ENCODE results near the gene WDFY1. TPM values are rescaled to one million over a fixed set of nuclear protein-coding genes. Genes with fewer than 3 reads are reported as not detected.

Gene WDFY1, protein sequence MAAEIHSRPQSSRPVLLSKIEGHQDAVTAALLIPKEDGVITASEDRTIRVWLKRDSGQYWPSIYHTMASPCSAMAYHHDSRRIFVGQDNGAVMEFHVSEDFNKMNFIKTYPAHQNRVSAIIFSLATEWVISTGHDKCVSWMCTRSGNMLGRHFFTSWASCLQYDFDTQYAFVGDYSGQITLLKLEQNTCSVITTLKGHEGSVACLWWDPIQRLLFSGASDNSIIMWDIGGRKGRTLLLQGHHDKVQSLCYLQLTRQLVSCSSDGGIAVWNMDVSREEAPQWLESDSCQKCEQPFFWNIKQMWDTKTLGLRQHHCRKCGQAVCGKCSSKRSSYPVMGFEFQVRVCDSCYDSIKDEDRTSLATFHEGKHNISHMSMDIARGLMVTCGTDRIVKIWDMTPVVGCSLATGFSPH
- 10 to 100 TPM; 35.2 to 50.4 (median 44.7) TPM for total RNA-seq (2021; fragmentation: NEBNext Ultra II Directional; extraction: Animal tissue kit (Norgen Biotek cat#: 25700))
- long read RNA-seq, full-length matches to known transcripts = 57 of 75 reads
- long read RNA-seq, partial matches to known transcripts = 3 of 75 reads
- long read RNA-seq, other reads (novel, unspliced or antisense) = 15 of 75 reads

DNA sequence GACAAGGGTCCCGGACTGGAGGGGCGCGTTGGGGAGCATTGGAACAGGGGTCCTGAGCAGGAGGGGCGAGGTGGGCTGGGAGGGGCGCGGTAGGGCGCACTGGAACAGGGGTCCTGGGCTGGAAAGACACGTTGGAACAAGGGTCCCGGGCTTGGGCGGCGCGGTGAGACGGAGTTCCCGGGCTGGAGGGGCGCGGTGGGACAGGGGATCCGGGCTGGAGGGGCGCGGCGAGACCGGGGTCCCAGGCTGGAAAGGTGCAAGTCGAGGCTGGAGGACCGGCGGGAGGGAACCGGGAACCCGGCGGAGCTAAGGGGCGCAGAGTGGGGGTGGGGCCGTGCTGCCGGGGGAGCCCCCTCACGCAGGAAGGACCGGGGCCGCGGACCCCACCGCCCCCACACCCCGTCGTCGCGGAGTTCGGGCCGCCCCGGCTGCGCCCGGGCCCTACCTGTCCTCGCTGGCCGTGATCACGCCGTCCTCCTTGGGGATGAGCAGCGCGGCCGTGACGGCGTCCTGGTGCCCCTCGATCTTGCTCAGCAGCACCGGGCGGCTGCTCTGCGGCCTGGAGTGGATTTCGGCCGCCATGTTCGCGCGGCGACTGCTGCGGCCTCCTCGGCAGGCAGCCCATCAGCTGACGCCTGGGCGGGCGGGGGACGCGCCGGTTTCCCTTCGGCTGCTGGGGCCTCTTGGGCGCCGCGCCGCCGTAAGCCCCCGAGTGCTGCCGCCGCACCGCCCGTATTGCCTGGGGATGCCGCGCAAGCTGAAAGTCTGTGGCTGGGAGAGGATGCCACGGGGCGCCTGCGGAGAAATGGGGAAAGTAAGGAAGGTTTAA, at the start of gene WDFY1:
WDFY1 (minus strand) TSS at position 633 of the 829 bp plus-strand sequence; CDS start at position 582, 51 bp downstream.
- peaks cover 1% of the 10 kb centered on the region; the same call in 1 of the 2 replicates for H3K27me3 Mint-ChIP-seq (ENCODE audit: insufficient read depth)
- peaks cover 44% of the 10 kb centered on the region for H3K4me1 Mint-ChIP-seq (ENCODE audit: low read depth)
- peaks cover 15% of the 10 kb centered on the region for H3K36me3 Mint-ChIP-seq (ENCODE audit: low read depth)
- H3K9me3 Mint-ChIP-seq = peaks cover 4% of the 10 kb centered on the region
- H3K27ac Mint-ChIP-seq = peak within 1 kb of the TSS; percentile 90
- TF ChIP-seq, protein P1, sequence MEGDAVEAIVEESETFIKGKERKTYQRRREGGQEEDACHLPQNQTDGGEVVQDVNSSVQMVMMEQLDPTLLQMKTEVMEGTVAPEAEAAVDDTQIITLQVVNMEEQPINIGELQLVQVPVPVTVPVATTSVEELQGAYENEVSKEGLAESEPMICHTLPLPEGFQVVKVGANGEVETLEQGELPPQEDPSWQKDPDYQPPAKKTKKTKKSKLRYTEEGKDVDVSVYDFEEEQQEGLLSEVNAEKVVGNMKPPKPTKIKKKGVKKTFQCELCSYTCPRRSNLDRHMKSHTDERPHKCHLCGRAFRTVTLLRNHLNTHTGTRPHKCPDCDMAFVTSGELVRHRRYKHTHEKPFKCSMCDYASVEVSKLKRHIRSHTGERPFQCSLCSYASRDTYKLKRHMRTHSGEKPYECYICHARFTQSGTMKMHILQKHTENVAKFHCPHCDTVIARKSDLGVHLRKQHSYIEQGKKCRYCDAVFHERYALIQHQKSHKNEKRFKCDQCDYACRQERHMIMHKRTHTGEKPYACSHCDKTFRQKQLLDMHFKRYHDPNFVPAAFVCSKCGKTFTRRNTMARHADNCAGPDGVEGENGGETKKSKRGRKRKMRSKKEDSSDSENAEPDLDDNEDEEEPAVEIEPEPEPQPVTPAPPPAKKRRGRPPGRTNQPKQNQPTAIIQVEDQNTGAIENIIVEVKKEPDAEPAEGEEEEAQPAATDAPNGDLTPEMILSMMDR (IDR thresholded peaks at IDR 0.05) = no peak
- H3K4me3 Mint-ChIP-seq = peak within 1 kb of the TSS; percentile 96
- peak; percentile 83 for DNase-seq

DNA sequence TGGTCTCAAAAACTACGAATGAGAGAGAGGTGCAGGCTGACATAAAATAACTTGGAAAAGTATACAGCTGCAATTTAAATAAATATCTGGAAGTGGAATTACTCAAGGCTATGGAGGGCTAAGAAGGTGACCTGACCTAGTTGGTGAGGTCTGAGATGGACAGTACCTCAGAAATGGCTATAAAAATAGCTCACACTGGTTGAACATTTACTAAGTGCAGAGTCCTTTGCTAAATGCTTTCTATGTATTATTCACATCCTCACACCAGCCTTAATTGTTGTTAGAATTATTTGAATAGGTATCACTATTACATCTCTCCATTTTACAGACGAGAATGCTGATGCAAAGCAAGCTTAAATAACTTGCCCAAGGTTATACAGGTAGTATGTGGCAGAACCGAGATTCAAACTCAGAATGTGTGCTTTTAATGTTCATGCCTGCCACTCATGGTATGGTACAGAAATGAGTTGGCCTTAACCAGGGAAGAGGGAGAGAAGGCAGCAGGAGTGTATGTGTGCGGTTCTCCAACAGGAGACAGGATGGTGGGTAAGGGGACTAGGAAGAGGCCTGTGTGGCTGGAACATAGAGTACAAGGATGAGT, 49.5 kb upstream of the WDFY1 start:
- Mint-ChIP-seq H3K27ac (no peak overlapping the region), H3K27me3 (ENCODE audit: insufficient read depth) (peaks cover 2% of the 10 kb centered on the region; the same call in 1 of the 2 replicates), H3K9me3 (no peaks in the 10 kb centered on the region), H3K4me3 (no peak overlapping the region), H3K4me1 (ENCODE audit: low read depth) (peaks cover 39% of the 10 kb centered on the region), H3K36me3 (ENCODE audit: low read depth) (peaks cover 30% of the 10 kb centered on the region)
- TF ChIP-seq, protein P1 (IDR thresholded peaks at IDR 0.05) = no peak
- no peak for DNase-seq

DNA sequence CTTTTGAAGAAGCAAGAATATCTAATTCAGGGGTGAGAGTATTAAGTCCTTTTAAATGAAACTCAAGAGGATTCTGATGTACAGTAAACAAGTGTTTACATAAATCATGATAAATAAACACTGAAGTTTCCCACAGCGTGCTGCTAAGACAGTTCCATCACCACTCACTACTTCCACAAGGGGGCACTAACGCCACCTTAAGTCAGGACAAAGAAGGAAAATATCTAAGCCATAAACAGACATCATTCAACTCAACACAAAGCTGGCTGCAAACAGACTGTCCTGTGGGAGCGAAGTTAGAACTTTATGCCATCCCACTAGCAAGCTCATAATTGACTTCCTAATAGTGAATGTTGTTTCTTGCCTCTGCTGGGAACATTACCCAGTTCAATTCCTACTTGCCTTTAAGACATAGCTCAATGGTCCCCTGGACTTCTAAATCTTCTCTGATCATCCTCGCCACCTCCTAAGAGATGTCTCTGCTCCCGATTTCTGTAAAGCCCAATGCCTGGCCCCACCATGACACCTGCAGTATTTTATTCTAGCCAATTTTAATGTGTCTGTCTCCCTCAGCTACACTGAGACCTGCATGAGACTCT, 48.6 kb upstream of the WDFY1 start:
- Mint-ChIP-seq H3K36me3 (ENCODE audit: low read depth) (peaks cover 30% of the 10 kb centered on the region), H3K27ac (peak overlapping the region; percentile 27; the same call in 1 of the 2 replicates), H3K4me1 (ENCODE audit: low read depth) (peaks cover 36% of the 10 kb centered on the region), H3K27me3 (ENCODE audit: insufficient read depth) (peaks cover 2% of the 10 kb centered on the region; the same call in 1 of the 2 replicates), H3K9me3 (no peaks in the 10 kb centered on the region), H3K4me3 (no peak overlapping the region)
- peak; percentile 66 for DNase-seq
- TF ChIP-seq, protein P1 (IDR thresholded peaks at IDR 0.05) = peak; percentile 92

DNA sequence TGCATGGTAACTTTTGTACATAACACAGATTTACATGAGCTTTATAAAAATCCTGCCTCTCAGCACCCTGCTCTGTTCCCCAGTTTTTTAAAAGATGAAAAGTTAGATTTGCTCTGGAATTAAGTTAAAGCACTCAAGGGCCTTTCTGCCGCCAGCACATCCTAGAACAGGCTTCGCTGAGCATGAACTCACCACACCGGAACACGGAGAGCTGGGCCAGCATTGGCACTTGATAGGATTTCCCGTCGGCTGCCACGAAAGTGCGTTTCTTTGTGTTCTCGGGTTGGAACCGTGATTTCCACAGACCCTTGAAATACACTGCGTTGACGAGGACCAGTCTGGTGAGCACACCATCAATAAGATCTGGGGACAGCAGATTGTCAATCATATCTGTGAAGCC, 46.5 kb upstream of the WDFY1 start:
- Mint-ChIP-seq H3K27ac (no peak overlapping the region), H3K9me3 (no peaks in the 10 kb centered on the region), H3K27me3 (ENCODE audit: insufficient read depth) (peaks cover 2% of the 10 kb centered on the region; the same call in 1 of the 2 replicates), H3K4me3 (no peak overlapping the region), H3K4me1 (ENCODE audit: low read depth) (peaks cover 20% of the 10 kb centered on the region), H3K36me3 (ENCODE audit: low read depth) (peaks cover 16% of the 10 kb centered on the region)
- DNase-seq = no peak
- TF ChIP-seq, protein P1 (IDR thresholded peaks at IDR 0.05) = no peak

DNA sequence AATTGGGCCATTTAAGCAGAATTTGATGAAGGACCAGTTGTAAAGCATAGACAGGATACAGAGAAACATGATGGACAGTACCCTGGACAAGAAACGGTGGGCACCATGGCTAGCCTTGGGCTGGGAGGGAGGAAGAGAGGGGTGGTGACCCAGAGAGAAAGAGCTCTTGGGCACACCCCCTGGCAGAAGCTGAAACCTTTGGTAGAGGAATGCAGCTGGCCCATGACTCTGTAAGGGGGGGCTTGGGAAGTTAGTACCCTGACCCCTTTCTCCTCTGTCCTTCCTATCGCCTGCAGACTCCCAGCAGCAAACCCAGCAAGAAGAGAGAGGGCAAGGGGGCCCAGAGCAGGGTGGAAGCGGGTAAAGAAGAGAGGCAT, 44.7 kb upstream of the WDFY1 start:
- Mint-ChIP-seq H3K36me3 (ENCODE audit: low read depth) (0 out of 2 replicates have a peak, but pooled peaks cover under 1% of the 10 kb centered on the region), H3K27me3 (ENCODE audit: insufficient read depth) (peaks cover 2% of the 10 kb centered on the region; the same call in 1 of the 2 replicates), H3K4me3 (no peak overlapping the region), H3K9me3 (no peaks in the 10 kb centered on the region), H3K27ac (no peak overlapping the region), H3K4me1 (ENCODE audit: low read depth) (peaks cover 10% of the 10 kb centered on the region)
- TF ChIP-seq, protein P1 (IDR thresholded peaks at IDR 0.05) = no peak
- no peak for DNase-seq

All from HFFc6 (cell line).